ENCODE data around the gene LDLRAD4. TPM values are rescaled to one million over a fixed set of nuclear protein-coding genes. Genes with fewer than 3 reads are reported as not detected.

LDLRAD4 gene
- total and polyA plus RNA-seq, 2 experiments from 2014 or later, result 0.73 to 1.9 TPM

DNA sequence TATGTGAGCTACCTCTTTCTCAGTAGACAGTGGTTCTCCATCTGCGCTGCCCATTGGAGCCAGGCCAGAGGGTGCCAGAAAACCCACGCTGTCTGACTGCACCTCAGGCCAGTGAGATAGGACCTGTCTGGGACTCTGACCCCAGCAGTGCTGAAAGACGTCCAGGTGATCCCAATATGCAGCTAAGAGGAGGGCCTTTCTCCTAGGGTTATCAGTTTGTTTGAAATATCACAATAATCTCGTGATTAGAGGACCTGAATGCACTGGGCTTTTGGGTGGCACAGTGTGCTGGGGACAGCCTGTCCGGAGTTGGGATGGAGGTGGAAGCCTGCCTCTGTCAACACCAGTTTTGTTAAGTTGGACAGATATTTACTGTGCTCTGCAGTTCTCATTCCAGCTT is 216.3 kb downstream of the LDLRAD4 start:
- Mint-ChIP-seq H3K4me3 (no peak overlapping the region), H3K27me3 (ENCODE audit: insufficient read depth, low read depth, poor library complexity) (no peaks in the 10 kb centered on the region)

More for the DNA sequence above, 216.3 kb downstream of the LDLRAD4 start:
- H3K4me2 ChIP-seq, result no peak overlapping the region
- H2AFZ ChIP-seq, result no peak overlapping the region
- H3K27ac ChIP-seq (ENCODE audit: low read depth), result no peak overlapping the region
- H4K20me1 ChIP-seq (replicated peaks; ENCODE audit: insufficient read depth), result no peaks in the 10 kb centered on the region
- Mint-ChIP-seq H3K4me1 (peaks cover 19% of the 10 kb centered on the region), H3K36me3 (ENCODE audit: low read depth) (no peaks in the 10 kb centered on the region), H3K27ac (no peak overlapping the region), H3K9me3 (no peaks in the 10 kb centered on the region)
- no peaks in the 10 kb centered on the region; the same call in 1 of the 2 replicates for H3K4me1 ChIP-seq (ENCODE audit: insufficient read depth)
- DNase-seq (ENCODE audit: low spot score) (no peak), ATAC-seq (no peak)
- H3K9me2 ChIP-seq (ENCODE audit: insufficient read depth), result no peaks in the 10 kb centered on the region
- TF ChIP-seq JUNB (IDR thresholded peaks at IDR 0.05; ENCODE audit: unreplicated experiment), result no peak
- TF ChIP-seq STAT1 (IDR thresholded peaks at IDR 0.05; ENCODE audit: unreplicated experiment), result no peak
- no peak for TF ChIP-seq POLR2AphosphoS5 (IDR thresholded peaks at IDR 0.05; ENCODE audit: low read depth)
- no peak for TF ChIP-seq EZH2phosphoT487 (IDR thresholded peaks at IDR 0.05; ENCODE audit: unreplicated experiment)
- no peak for TF ChIP-seq REST (IDR thresholded peaks at IDR 0.05; ENCODE audit: unreplicated experiment)
- TF ChIP-seq CREB1 (CRISPR knock-in tag; IDR thresholded peaks at IDR 0.05; ENCODE audit: low read depth), result no peak
- TF ChIP-seq EZH2 (IDR thresholded peaks at IDR 0.05; ENCODE audit: low read depth, unreplicated experiment), result no peak
- TF ChIP-seq, protein P1, sequence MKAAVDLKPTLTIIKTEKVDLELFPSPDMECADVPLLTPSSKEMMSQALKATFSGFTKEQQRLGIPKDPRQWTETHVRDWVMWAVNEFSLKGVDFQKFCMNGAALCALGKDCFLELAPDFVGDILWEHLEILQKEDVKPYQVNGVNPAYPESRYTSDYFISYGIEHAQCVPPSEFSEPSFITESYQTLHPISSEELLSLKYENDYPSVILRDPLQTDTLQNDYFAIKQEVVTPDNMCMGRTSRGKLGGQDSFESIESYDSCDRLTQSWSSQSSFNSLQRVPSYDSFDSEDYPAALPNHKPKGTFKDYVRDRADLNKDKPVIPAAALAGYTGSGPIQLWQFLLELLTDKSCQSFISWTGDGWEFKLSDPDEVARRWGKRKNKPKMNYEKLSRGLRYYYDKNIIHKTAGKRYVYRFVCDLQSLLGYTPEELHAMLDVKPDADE (IDR thresholded peaks at IDR 0.05), result no peak
- TF ChIP-seq, protein P2, sequence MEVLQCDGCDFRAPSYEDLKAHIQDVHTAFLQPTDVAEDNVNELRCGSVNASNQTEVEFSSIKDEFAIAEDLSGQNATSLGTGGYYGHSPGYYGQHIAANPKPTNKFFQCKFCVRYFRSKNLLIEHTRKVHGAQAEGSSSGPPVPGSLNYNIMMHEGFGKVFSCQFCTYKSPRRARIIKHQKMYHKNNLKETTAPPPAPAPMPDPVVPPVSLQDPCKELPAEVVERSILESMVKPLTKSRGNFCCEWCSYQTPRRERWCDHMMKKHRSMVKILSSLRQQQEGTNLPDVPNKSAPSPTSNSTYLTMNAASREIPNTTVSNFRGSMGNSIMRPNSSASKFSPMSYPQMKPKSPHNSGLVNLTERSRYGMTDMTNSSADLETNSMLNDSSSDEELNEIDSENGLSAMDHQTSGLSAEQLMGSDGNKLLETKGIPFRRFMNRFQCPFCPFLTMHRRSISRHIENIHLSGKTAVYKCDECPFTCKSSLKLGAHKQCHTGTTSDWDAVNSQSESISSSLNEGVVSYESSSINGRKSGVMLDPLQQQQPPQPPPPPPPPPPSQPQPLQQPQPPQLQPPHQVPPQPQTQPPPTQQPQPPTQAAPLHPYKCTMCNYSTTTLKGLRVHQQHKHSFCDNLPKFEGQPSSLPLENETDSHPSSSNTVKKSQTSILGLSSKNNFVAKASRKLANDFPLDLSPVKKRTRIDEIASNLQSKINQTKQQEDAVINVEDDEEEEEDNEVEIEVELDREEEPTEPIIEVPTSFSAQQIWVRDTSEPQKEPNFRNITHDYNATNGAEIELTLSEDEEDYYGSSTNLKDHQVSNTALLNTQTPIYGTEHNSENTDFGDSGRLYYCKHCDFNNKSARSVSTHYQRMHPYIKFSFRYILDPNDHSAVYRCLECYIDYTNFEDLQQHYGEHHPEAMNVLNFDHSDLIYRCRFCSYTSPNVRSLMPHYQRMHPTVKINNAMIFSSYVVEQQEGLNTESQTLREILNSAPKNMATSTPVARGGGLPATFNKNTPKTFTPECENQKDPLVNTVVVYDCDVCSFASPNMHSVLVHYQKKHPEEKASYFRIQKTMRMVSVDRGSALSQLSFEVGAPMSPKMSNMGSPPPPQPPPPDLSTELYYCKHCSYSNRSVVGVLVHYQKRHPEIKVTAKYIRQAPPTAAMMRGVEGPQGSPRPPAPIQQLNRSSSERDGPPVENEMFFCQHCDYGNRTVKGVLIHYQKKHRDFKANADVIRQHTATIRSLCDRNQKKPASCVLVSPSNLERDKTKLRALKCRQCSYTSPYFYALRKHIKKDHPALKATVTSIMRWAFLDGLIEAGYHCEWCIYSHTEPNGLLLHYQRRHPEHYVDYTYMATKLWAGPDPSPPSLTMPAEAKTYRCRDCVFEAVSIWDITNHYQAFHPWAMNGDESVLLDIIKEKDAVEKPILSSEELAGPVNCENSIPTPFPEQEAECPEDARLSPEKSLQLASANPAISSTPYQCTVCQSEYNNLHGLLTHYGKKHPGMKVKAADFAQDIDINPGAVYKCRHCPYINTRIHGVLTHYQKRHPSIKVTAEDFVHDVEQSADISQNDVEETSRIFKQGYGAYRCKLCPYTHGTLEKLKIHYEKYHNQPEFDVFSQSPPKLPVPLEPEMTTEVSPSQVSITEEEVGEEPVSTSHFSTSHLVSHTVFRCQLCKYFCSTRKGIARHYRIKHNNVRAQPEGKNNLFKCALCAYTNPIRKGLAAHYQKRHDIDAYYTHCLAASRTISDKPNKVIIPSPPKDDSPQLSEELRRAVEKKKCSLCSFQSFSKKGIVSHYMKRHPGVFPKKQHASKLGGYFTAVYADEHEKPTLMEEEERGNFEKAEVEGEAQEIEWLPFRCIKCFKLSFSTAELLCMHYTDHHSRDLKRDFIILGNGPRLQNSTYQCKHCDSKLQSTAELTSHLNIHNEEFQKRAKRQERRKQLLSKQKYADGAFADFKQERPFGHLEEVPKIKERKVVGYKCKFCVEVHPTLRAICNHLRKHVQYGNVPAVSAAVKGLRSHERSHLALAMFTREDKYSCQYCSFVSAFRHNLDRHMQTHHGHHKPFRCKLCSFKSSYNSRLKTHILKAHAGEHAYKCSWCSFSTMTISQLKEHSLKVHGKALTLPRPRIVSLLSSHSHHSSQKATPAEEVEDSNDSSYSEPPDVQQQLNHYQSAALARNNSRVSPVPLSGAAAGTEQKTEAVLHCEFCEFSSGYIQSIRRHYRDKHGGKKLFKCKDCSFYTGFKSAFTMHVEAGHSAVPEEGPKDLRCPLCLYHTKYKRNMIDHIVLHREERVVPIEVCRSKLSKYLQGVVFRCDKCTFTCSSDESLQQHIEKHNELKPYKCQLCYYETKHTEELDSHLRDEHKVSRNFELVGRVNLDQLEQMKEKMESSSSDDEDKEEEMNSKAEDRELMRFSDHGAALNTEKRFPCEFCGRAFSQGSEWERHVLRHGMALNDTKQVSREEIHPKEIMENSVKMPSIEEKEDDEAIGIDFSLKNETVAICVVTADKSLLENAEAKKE (CRISPR knock-in tag; IDR thresholded peaks at IDR 0.05), result no peak
- no peak for TF ChIP-seq CTCF (conservative IDR thresholded peaks at IDR 0.05; ENCODE audit: low read depth in 2 of 2)
- no peak for TF ChIP-seq ZNF114 (CRISPR knock-in tag; IDR thresholded peaks at IDR 0.05)
- no peak for TF ChIP-seq ZNF331 (CRISPR knock-in tag; IDR thresholded peaks at IDR 0.05; ENCODE audit: low read depth)
- no peak for TF ChIP-seq NANOG (IDR thresholded peaks at IDR 0.05; ENCODE audit: borderline replicate concordance)
- H3K79me2 ChIP-seq (replicated peaks; ENCODE audit: insufficient read depth), result no peaks in the 10 kb centered on the region
- H3K4me3 ChIP-seq, result no peak overlapping the region
- H3K36me3 ChIP-seq (ENCODE audit: insufficient read depth), result no peaks in the 10 kb centered on the region
- H3F3A ChIP-seq (replicated peaks; ENCODE audit: low read depth), result no peaks in the 10 kb centered on the region
- no peaks in the 10 kb centered on the region for H3K27me3 ChIP-seq (ENCODE audit: insufficient read depth)

Measured in GM23338 (cell line).